Left lung (tissue), 10 donors: Measurements from ENCODE around the gene UBQLN1. TPM values are rescaled to one million over a fixed set of nuclear protein-coding genes. Genes with fewer than 3 reads are reported as not detected.

Experiments used
- ATAC-seq: fragments of 200-7000 bp; cut with Tn5 transposase; one replicate; pipeline ENCODE4 v1.9.1; 2020; ENCODE audit warnings: moderate library complexity
- DNase-seq, 4 donors: peaks; one replicate each; pipeline ENCODE4 v3.0.0-alpha.2; 2013 to 2020
- H3K27ac ChIP-seq, 2 donors: fragments of 200-600 bp; sonication (generic) in 1 of 2; one replicate each; pipeline versions ENCODE4 v1.5.0 to v1.8.0; 2020 to 2021
- H3K27me3 ChIP-seq, 2 donors: fragments of 200-600 bp; sonication (generic) in 1 of 2; one replicate each; pipeline versions ENCODE4 v1.5.0 to v1.8.0; 2020 to 2021
- H3K36me3 ChIP-seq, 2 donors: fragments of 200-600 bp; sonication (generic) in 1 of 2; one replicate each; pipeline versions ENCODE4 v1.5.0 to v1.8.0; 2020 to 2021
- H3K4me1 ChIP-seq, 2 donors: fragments of 200-600 bp; one replicate each; pipeline ENCODE4 v1.8.0; 2021
- H3K4me3 ChIP-seq, 2 donors: fragments of 200-600 bp; sonication (generic) in 1 of 2; one replicate each; pipeline versions ENCODE4 v1.5.0 to v1.8.0; 2020 to 2021; ENCODE audit warnings: mild to moderate bottlenecking in 1 of 2
- H3K9me3 ChIP-seq, 2 donors: fragments of 200-600 bp; sonication (generic) in 1 of 2; one replicate each; pipeline versions ENCODE4 v1.5.0 to v1.8.0; 2020 to 2021
- CTCF ChIP-seq, 2 donors: fragments of 200-600 bp; sonication (generic) in 1 of 2; IDR thresholded peaks; one replicate each; pipeline versions ENCODE4 v1.5.0 to v1.8.0; 2021; ENCODE audit warnings: antibody characterized with exemption in 2 of 2
- intact Hi-C, 2 donors: fragments of 100-400 bp; cut with DNase I; formaldehyde crosslinking; loops; one replicate each; pipeline versions ENCODE4 v1.11.2 to v1.14.2; 2022
- polyA plus RNA-seq, 6 donors: library from polyadenylated mRNA; unstranded; fragments of 120-200 nt; gene quantifications; one replicate each; pipeline ENCODE4 v1.2.1, GENCODE V29; 2013; ENCODE audit not compliant: insufficient read length in 6 of 6
- total RNA-seq, 2 donors: library from RNA; stranded (reverse); fragmentation: NEBNext Ultra II Directional; extraction: Animal tissue kit (Norgen Biotek cat#: 25700); gene quantifications; one replicate each; pipeline ENCODE4 v1.2.1, GENCODE V29; 2021
- donor health status: DM: no; HTN: yes; CAD: no.
- donor health status: DM: no; HTN: no; CAD: no.

The UBQLN1 gene
- total and polyA plus RNA-seq, 8 donors = 83.1 to 107 (median 93.5) TPM

DNA sequence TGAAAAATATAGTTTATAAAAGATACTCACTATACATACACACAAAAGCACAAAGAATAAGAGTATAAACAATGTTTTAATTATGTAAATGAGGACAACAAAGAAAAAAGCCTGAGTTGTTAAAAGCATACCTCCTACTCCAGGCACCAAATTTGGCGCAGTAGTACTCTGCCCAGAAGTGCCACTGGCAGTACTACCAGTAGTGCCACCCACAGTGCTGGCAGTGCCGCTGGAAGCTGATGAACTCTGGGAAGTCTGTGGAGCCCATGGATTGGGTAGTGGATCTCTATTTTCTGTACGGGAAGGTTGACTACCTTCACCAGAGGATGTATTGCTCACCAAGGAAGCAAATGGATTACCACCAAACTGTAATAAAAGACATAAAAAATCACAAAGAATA lies 30.2 kb downstream of the UBQLN1 start:
- Histone ChIP-seq H3K9me3 (no peaks in the 10 kb centered on the region), H3K4me1 (no peaks in the 10 kb centered on the region), H3K4me3 (no peak overlapping the region), H3K36me3 (peaks cover 0 to 88% of the 10 kb centered on the region in 2 donors), H3K27ac (no peak overlapping the region), H3K27me3 (no peaks in the 10 kb centered on the region)
- ATAC-seq = no peak
- no peak for TF ChIP-seq CTCF (IDR thresholded peaks at IDR 0.05)
- intact Hi-C loops = no loop called here
- no peak for DNase-seq

DNA sequence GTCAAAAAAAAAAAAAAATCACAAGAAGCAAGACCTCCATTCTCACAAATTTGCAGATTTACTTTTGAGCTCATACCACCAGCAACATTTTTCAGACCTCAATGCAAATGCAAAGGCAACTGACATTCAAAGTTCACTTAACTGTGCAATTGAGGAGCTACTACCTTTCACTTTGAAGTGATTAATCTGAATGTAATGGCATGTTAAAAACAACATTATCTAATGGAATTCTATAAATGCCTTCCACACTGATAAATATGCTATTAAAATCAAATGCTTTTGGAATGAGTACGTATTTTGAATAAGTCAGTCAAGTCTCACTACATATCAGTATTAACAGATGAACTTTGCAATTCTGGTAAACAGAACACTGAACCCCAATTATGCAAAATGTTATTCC lies 32.3 kb downstream of the UBQLN1 start:
- Histone ChIP-seq H3K27ac (no peak overlapping the region), H3K9me3 (no peaks in the 10 kb centered on the region), H3K27me3 (no peaks in the 10 kb centered on the region), H3K4me3 (no peak overlapping the region), H3K4me1 (no peaks in the 10 kb centered on the region), H3K36me3 (peaks cover 0 to 82% of the 10 kb centered on the region in 2 donors)
- ATAC-seq (no peak), DNase-seq (no peak)
- no peak for TF ChIP-seq CTCF (IDR thresholded peaks at IDR 0.05)
- intact Hi-C loops = no loop called here

- TF ChIP-seq CTCF (IDR thresholded peaks at IDR 0.05) = no peak
- DNase-seq = no peak
- H3K36me3 ChIP-seq = peaks cover 0 to 85% of the 10 kb centered on the region in 2 donors
- intact Hi-C loops = no loop called here
- no peak overlapping the region for H3K27ac ChIP-seq
- ATAC-seq = no peak
- H3K4me3 ChIP-seq = no peak overlapping the region
- no peaks in the 10 kb centered on the region for H3K9me3 ChIP-seq
- H3K4me1 ChIP-seq = no peaks in the 10 kb centered on the region
- H3K27me3 ChIP-seq = no peaks in the 10 kb centered on the region
These were observed 36.3 kb downstream of the UBQLN1 start for GRCh38 chr9:83671451-83671850.

GRCh38 chr9:83670381-83670780 lies 37.4 kb downstream of the UBQLN1 start:
- no peak overlapping the region for H3K27ac ChIP-seq
- intact Hi-C loops = no loop called here
- ATAC-seq (no peak), DNase-seq (no peak)
- H3K4me3 ChIP-seq = no peak overlapping the region
- no peaks in the 10 kb centered on the region for H3K9me3 ChIP-seq
- H3K27me3 ChIP-seq = no peaks in the 10 kb centered on the region
- H3K4me1 ChIP-seq = peaks cover 0 to 6% of the 10 kb centered on the region in 2 donors
- peaks cover 0 to 74% of the 10 kb centered on the region in 2 donors for H3K36me3 ChIP-seq
- TF ChIP-seq CTCF (IDR thresholded peaks at IDR 0.05) = no peak

DNA sequence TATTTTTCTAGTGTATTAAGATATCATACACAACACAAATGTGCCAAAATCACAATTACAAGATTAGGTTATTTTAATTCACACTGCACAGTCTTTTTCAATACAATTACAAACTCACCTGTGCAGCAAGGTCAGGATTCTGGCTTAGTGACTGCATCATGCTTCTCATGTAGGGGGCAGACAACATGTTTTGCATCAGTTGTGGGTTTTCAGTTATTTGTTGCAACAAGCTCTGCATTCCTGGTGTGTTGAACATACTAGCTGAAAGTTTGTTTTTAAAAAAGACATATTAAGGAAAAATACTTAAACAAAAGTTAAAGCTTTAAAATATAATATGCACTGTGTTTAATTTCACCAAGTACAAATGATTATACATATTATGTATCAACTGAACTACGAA lies 38.7 kb downstream of the UBQLN1 start:
- H3K36me3 ChIP-seq = peaks cover 0 to 75% of the 10 kb centered on the region in 2 donors
- TF ChIP-seq CTCF (IDR thresholded peaks at IDR 0.05) = no peak
- intact Hi-C loops = no loop called here

More for the DNA sequence above, 38.7 kb downstream of the UBQLN1 start:
- ATAC-seq (no peak), DNase-seq (no peak)
- Histone ChIP-seq H3K4me3 (no peak overlapping the region), H3K27me3 (no peaks in the 10 kb centered on the region), H3K4me1 (peaks cover 0 to 7% of the 10 kb centered on the region in 2 donors), H3K9me3 (no peaks in the 10 kb centered on the region), H3K27ac (no peak overlapping the region)
